GM18502 (cell line): ENCODE measurements around the gene TCF7L2.

ENCODE experiments used
- ATAC-seq: cut with Tn5 transposase; IDR thresholded peaks from one replicate; pipeline ENCODE4 v1.9.1; 2021; ENCODE audit warnings: mild to moderate bottlenecking; ENCODE audit not compliant: unreplicated experiment, poor library complexity

The TCF7L2 gene

DNA sequence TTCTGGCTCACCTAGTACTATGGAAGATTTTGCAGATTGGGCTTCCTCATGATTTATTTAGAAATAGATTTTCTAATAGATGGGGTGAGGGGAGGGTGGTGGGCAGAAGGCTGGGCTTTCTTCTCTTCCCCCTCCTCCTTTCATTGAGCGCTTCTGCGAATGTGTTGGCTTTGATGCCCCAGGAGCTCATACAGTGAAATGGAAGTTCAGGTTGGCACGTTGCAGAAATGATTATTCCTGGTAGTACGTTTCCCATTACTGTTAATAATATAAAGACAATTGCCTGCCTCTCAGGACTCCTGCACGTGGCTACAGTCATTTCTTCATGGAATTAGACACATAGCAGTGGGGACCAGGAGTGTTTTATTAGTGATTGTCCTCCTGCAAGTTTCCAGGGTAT is 39.8 kb downstream of the TCF7L2 start:
- ATAC-seq: no peak

DNA sequence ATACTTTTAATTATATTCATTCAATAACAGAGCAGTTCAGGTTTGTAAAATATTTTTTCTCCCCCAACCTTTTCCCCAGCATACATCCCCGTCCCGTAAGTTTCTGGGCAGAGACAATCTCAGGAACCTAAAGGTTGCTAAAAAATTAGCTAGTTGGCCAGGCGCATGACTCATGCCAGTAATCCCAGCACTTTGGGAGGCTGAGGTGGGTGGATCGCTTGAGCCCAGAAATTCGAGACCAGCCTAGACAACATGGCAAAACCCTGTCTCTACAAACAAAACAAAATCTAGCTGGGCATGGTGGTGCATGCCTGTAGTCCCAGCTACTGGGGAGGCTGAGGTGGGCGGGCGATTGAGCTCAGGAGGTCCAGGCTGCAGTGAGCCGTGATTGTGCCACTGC is 40.2 kb downstream of the TCF7L2 start:
- no peak for ATAC-seq

DNA sequence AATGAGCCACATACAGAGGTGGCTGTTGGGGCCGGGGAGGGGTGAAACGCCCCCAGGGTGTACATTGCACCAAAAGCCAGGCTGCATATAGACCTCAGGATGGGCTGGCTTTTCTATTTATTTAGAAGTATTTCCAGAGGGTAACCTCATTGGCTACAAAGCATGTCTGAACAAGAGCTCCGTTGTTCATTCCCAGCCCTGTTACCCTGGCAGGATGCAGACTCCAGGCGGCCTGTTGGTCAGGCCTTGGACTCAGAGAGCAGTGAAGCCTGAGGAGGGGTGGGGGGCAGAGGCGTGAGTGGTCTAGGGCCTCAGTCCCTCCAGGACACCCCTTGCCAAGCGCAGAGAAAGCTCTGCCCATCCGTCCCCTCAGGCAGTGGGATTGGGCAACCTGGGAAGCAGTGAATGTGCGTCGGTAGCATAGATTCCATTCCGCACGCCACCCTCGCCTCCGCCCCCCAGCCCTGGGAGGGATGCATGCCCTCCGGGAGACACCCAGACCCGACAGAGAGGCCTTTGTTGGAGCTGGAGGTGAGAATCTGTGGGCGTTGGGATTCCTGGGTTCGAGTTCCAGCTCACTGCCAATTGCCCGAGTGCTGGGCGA is 41.9 kb downstream of the TCF7L2 start:
- ATAC-seq: no peak

DNA sequence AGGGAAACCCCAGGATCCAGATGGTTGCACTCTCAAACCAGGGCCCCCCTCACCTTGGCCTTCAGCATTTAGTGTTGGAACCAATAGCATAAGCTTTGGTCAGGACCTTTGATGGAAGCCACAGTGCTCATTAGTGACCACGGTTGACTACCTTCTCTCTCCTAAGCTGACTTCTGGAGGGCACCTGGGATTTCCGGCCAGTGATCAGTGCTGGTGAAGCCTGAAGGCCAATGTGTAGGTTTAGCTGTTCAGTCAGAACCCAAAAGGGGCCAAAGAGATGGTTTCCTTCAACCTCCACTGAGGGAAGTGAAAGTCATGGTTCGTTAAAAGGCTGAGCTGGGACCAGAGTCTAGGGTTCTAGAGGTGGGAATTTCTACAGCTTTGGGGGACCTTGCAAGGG is 46.4 kb downstream of the TCF7L2 start:
- ATAC-seq: no peak

DNA sequence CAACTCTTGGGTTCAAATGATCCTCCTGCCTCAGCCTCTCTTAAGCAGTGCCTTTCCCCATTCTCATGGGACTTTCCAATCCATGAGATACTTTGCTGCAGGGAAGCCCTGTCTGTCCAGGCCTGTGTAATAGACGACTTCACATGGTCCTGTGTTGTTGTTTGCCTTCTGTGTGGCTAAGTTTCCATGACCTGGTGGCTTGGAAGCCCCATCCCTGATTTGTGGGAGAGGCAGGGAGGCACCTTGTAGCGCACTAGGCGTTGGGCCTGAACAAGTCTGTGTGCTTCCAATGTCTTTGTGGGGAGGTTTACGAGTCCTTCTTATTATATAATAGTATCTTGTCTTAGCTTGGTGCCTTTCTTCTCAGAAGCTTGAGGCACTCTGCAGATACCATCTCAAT is 49.1 kb downstream of the TCF7L2 start:
- ATAC-seq: no peak

DNA sequence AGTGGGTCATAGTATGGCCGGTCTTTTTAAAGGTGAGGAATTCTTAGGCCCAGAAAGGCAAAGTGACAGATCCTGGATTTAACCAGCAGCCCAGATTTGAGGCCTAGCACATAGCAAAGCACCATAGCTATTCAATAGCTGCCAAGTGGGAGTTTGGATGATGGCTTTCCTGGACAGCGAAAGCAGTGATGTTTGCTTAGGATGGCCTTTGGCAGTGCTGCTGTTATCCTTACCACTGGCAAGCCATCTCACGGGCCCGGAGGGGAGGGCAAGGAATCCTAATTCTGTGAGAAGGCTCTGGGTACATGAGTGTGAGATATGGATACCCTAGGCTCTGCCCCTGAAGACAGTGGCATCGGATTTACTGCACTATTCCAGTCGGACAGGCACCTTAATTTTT is 50.4 kb downstream of the TCF7L2 start:
- ATAC-seq: no peak

DNA sequence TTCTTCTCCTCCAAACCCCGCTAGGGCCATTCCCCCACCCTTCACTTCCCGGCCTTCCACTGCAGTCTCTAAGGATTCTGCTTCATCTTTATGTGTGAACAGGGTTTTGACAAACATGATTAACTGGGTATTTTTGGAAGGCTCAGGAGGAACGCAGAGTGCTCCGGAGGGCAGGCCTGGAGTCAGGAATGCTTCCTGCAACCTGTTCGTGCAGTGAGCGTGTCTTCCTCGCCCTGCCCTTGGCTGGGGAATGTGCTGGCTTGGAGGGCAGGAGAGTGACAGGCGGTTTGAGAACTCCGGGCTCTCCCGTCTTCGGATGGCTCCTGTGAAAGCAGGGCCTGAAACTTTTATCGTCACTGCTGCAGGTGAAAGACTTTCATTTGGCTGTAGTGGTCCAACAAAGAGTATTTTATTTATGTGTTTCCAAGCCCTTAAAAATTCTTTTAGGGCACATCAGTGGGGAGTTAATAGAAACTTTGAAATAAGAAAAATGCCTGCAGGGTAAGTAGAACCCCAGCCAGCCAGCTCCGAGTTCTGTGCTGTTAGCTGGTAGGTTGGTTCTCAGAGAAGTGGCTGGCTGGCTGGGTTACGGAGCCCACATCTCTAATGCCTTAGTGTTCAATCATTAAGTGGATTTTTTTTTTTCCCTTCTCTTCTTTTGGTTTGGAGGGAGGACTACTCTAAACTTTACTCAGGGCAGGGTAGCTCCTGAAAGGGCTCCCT is 51.0 kb downstream of the TCF7L2 start:
- ATAC-seq: no peak

DNA sequence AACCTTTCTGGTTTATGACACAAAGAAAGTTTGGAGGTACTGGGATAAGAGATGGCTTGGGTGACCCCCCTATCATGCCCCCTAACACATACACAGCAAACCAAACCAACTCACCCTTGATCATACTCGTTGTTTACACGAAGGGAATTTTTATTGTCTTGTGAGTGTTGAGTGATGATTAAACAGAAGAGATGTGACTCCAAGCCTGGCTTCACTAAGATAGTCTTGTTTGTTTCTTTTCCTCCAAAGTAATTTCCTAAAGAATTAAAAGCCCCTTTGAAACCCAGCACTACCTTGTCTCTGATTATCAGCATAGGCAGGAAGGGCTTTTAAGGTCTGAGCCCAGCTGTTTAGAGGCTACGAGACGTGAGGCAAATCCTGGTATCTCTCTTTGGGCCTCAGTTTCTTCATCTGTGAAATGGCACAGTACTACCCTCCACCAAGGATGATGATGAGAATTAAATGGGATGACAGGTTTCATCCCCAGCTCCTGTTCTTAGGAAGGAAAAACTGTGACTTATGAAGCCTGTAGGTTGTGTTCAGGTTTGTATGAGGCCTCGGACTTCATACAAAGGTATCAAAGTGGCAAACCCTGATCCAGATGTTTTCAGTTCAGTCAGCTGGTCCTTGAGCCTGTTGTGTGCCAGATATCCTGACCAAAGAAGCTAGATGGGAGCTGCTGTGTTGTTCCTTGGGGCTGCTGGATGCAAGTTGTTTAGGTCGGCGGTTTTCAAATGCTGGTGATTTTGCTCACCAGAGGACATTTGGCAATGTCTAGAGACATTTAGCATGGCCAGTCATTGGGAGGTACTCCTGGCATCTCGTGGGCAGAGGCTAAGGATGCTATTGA is 51.8 kb downstream of the TCF7L2 start:
- ATAC-seq: no peak

DNA sequence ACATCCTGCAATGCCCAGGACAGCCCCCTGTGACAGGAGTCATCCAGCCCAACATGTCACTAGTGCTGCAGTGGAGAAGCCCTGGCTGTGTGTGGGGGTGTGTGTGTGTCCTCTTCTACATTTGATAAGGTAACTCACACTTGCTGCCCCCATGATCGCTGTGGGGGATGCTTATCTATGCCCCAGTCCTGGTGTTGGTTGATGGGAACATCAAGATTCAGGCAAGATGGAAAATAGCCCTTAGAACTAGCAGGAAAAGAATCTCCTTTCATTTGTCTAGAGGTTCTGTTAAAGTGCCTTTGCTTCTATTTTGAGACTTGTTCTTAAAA is 52.4 kb downstream of the TCF7L2 start:
- ATAC-seq: no peak

DNA sequence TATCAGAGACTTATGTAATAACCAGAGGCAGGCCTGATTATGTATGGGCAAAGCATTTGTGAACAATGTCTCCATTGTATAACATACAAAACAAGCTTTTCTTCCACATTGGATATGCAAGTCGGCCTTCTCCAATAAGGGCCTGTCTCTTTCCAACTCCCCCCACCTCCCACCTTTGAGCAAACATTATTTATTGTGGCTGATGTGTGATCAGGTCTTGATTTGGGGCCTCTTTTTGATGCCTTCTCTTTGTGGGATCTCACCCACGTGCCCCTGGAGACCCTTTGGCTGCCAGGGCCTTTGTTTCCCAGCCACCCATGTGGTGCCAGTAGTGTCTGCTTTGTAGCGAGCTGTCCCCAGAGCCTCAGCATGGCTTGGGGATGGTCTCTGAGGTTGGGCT is 53.0 kb downstream of the TCF7L2 start:
- ATAC-seq: no peak

DNA sequence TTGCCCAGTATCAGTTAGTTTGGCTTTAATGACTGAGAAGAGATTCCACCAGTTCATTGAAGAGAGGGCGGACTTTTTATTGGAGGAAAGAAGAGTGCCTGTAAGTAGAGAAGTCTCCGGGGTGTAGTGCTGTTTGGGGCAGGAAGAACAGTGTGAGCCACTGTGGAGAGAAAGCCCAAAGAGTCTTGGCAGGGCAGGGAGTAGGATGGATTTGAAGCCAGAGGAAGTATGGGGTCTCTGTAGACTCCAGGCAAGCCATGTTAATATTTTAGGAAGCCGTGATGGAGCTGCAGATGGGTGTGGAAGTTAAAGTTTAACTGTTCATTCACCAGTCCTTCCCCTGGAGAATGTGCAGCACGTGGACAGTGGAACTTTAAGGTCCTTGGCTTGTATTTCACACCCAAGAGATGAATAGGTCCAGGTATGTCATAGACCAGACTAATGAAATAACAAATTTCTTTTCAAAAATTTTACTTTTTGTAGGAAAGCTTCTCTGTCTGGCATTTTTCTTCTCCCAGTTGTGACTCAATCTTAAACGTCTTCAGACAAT is 54.1 kb downstream of the TCF7L2 start:
- no peak for ATAC-seq

DNA sequence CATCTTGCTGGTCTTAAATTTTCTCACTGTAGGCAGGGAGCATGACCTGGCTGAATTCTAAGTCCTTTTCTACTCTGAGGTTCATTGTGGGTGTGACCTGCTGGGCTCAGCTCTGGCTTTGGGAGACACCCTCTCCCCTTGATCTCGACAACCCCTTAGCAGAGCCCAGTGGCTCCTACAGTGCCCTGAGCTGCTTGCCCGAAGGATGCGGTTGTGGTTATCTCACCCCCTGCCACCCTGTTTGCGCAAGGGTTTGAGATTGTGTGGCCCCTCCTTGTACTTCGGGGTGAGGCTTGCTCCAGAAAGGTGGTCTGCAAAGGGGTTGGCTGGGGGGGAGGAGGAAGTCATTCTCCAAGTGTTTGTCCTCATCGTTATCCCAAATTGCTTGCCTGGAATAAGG is 55.3 kb downstream of the TCF7L2 start:
- ATAC-seq: no peak

DNA sequence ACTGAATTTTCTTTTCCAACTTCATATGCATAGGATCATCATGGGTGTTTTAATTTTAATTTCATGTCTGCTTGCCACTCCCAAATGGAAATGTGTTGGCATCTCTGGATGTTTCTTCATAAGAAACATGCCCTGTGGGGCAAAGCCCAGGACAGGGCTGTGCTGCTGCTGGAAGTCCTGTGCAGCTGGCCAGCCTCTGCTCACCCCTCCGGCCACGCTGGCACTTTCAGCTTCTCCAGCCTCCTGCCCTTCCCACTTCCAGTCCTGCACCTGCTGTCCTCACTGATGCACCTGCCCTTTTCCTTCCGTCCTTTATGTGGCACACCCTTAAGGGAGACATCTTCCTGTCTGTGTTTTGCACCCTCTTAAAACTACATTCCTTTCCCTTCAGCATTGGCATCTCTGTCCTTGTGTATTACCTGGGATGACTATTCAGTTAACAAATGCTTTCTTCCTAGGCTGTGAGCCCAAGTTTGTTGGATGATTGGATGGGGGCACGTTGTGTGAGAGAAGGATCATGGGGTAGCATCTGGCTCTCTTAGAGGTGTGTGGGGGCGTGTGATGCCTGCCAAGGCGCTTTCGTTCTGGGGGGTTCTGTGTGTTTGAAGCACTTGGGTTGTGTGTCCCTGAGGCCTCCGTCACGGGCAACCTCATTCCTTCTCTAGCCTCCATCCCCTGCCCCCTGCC is 56.8 kb downstream of the TCF7L2 start:
- no peak for ATAC-seq

DNA sequence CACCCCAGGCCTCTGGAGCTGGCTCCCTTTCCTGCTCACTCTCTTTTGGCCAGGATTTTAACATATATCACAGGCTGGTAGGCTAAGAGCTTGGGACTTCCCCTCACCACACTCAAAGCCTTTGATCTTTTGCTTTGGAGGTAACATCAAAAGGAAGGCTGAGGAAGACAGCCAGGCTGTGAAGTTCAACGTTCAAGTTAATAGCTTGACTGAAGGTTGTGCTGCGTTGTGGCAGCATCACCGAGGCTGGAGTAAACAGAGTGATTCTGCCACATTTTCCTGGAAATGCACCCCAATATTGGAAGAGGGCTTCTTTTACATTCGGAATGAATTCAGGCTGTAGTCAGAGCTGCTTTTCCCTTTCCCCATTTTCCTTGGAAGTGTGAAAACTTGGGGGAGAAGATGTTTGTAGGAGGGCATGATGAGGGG is 57.3 kb downstream of the TCF7L2 start:
- no peak for ATAC-seq

DNA sequence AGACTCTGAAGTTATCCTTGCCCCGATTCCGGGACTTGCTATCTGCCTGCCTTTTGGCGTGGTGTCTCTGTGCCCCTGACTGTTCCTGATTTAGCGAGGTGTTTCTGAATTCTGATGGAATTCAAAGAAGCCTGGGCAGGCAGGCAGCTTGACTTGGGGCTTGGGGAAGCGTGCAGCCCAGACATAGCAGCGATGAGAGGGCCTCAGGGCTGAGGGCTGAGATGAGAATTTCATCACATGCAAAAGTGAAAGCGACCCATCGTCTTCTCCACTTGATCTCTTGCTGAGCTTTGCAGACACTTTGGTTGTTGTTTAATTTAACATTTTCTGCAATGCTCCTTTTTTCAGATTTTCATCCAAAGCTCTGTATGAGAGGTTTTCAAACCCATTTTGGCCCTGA is 57.8 kb downstream of the TCF7L2 start:
- ATAC-seq: no peak

DNA sequence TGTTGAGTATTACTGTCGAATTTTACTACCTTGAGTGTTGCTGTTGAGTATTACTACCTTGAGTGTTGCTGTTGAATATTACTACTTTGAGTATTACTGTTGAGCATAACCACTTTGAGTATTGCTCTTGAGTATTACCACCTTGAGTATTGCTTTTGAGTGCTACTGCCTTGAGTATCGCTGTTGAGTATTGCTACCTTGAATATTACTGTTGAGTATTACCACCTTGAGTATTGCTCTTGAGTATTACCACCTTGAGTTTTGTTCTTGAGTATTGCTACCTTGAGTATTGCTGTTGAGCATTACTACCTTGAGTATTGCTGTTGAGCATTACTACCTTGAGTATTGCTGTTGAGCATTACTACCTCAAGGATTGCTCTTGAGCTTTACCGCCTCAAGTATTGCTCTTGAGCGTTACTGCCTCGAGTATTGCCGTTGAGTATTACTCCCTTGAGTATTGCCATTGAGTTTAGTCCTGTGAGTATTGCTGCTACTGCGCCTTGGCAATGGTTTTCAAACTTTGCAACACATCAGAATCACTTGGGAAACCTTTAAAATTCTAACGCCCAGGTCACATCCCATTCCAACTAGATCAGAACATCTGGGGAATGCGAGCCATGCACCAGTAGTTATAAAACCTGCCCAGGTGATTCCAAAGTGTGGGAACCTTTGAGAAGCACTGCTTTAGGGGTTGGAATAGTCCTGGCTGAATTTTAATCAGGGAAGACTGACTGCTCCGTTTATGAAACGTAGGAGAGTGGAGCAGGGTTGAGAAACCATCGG is 61.7 kb downstream of the TCF7L2 start:
- ATAC-seq: no peak

DNA sequence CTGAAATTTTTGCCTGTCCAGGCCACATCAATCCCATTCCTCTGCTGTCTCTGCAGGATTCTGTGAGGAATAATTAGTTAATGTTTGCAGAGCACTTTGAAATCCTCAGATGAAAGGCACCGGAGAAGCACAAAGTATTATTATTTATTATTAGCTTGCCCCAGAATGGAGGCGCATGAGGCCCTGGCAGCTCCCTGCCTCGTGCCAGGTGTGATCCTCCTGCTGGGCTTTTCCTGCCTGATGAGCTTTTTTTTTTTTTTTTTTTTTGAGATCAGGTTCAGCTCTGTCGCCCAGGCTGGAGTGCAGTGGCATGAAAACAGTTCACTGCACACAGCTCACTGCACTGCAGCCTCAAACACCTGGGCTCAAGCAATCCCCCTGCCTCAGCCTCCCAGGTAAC is 65.2 kb downstream of the TCF7L2 start:
- ATAC-seq: no peak

DNA sequence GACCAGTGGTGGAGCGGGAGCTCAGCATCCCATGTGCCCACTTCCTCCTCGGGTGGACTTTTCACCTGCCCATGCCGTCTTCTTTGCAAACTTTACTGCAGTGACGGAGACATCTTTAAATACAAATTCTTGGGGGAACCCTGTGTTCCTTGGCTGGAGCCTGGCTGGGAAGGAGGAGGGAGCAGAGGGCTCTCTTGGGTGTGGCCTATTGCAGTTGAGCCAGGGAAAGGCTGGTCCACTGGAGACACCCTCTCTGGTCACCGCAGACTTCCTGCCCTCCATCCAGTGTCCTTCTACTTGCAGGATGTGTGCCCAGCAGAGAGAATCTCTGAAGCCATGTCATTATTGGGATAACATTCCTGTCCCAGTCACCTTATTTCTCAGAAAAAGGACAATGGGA is 67.3 kb downstream of the TCF7L2 start:
- ATAC-seq: no peak

DNA sequence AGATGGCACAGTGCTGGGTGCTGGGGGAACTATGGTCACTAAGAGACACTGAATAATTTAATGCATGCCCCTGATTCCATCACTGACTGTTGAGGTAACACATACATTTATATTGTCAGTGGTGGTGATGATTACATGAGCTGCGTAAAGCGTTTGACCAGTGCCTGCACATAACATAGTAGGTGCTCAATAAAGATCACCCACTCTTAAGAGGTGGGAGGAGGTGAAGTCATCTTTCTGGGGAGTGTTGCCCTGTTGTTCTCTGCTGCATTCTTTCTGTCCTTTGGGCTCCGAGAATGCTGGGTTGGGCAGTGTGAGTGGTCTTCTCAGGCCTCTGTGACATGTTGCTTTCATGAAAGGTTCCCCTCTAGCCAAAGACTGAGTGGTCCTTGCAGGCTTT is 68.0 kb downstream of the TCF7L2 start:
- no peak for ATAC-seq

DNA sequence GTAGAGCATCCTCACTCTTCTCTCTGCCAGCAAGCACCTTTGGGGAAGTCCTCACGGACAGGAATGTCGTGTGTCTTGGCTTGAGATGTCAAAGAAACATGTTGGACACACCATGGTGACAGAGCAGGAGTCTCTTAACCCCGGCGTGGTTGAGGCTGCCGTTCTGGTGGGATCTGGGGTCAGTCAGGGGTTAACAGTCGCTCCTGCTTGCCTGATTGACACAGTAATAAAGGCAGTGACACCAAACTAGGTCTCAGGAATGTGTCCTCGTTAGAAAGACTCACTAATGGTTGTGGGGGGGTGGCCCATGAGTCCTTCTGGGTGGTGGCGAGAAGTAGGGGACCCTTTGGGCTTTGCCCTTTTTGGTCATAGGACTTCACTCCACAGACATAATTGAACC is 69.0 kb downstream of the TCF7L2 start:
- ATAC-seq: no peak
